ENCODE measurements around the gene CD84. TPM values are rescaled to one million over a fixed set of nuclear protein-coding genes. Genes with fewer than 3 reads are reported as not detected.
"Not testable (repeated sequence)": the region's sequence is repeated elsewhere in the genome, so short reads cannot be mapped to it uniquely, and the experiment has no call there.

The CD84 gene
- total and polyA plus RNA-seq, 2 donors = 5.9 to 10.1 TPM

GRCh38 chr1:160498301-160499065, 80.8 kb downstream of the CD84 start:
- WGBS = 80% methylated on average over 3 of the region's 3 CpGs
- not testable (repeated sequence) for H3K4me1 ChIP-seq (ENCODE audit: control insufficient read depth in 2 of 2, insufficient read depth in 2 of 2, low read length in 2 of 2); H3K27me3 ChIP-seq (ENCODE audit: control insufficient read depth in 2 of 2, insufficient read depth in 1 of 2, low read length in 1 of 2)

GRCh38 chr1:160496334-160496733, 83.0 kb downstream of the CD84 start:
- H3K27me3 ChIP-seq (ENCODE audit: control insufficient read depth in 2 of 2, insufficient read depth in 1 of 2, low read length in 1 of 2) = no peaks in the 10 kb centered on the region
- H3K36me3 ChIP-seq (ENCODE audit: control insufficient read depth in 2 of 2, insufficient read depth in 2 of 2, low read length in 1 of 2) = peaks cover 0 to 2% of the 10 kb centered on the region in 2 donors
- H3K27ac ChIP-seq (ENCODE audit: low read depth in 1 of 2, low read length in 1 of 2) = no peak overlapping the region
- no peak overlapping the region for H3K4me3 ChIP-seq (ENCODE audit: low read length in 2 of 2)
- 97% methylated on average over 4 of the region's 4 CpGs for WGBS
- no peak for DNase-seq (ENCODE audit: low read depth in 6 of 9, low spot score in 9 of 9)
- no peaks in the 10 kb centered on the region for H3K4me1 ChIP-seq (ENCODE audit: control insufficient read depth in 2 of 2, insufficient read depth in 2 of 2, low read length in 2 of 2)
- H3K9me3 ChIP-seq (ENCODE audit: control insufficient read depth in 2 of 2, insufficient read depth in 1 of 2, low read length in 1 of 2) = no peaks in the 10 kb centered on the region

More at GRCh38 chr1:160498301-160499065, 80.8 kb downstream of the CD84 start:
- not testable (repeated sequence) for H3K9me3 ChIP-seq (ENCODE audit: control insufficient read depth in 2 of 2, insufficient read depth in 1 of 2, low read length in 1 of 2); DNase-seq (ENCODE audit: low read depth in 6 of 9, low spot score in 9 of 9); H3K36me3 ChIP-seq (ENCODE audit: control insufficient read depth in 2 of 2, insufficient read depth in 2 of 2, low read length in 1 of 2); H3K4me3 ChIP-seq (ENCODE audit: low read length in 2 of 2); H3K27ac ChIP-seq (ENCODE audit: low read depth in 1 of 2, low read length in 1 of 2)

GRCh38 chr1:160494620-160495019, 84.7 kb downstream of the CD84 start:
- Histone ChIP-seq H3K27me3 (ENCODE audit: control insufficient read depth in 2 of 2, insufficient read depth in 1 of 2, low read length in 1 of 2) (no peaks in the 10 kb centered on the region), H3K27ac (ENCODE audit: low read depth in 1 of 2, low read length in 1 of 2) (no peak overlapping the region), H3K9me3 (ENCODE audit: control insufficient read depth in 2 of 2, insufficient read depth in 1 of 2, low read length in 1 of 2) (no peaks in the 10 kb centered on the region), H3K36me3 (ENCODE audit: control insufficient read depth in 2 of 2, insufficient read depth in 2 of 2, low read length in 1 of 2) (peaks cover 2 to 11% of the 10 kb centered on the region in 2 donors), H3K4me3 (ENCODE audit: low read length in 2 of 2) (no peak overlapping the region), H3K4me1 (ENCODE audit: control insufficient read depth in 2 of 2, insufficient read depth in 2 of 2, low read length in 2 of 2) (no peaks in the 10 kb centered on the region)
- no peak for DNase-seq (ENCODE audit: low read depth in 6 of 9, low spot score in 9 of 9)
- 99% methylated on average over 3 of the region's 3 CpGs for WGBS

GRCh38 chr1:160492617-160493016, 86.7 kb downstream of the CD84 start:
- whole genome bisulfite sequencing = 45% methylated on average over 2 of the region's 2 CpGs
- peaks cover 0 to 3% of the 10 kb centered on the region in 2 donors for H3K4me1 ChIP-seq (ENCODE audit: control insufficient read depth in 2 of 2, insufficient read depth in 2 of 2, low read length in 2 of 2)
- H3K27ac ChIP-seq (ENCODE audit: low read depth in 1 of 2, low read length in 1 of 2) = no peak overlapping the region
- H3K27me3 ChIP-seq (ENCODE audit: control insufficient read depth in 2 of 2, insufficient read depth in 1 of 2, low read length in 1 of 2) = no peaks in the 10 kb centered on the region
- H3K9me3 ChIP-seq (ENCODE audit: control insufficient read depth in 2 of 2, insufficient read depth in 1 of 2, low read length in 1 of 2) = no peaks in the 10 kb centered on the region
- H3K4me3 ChIP-seq (ENCODE audit: low read length in 2 of 2) = no peak overlapping the region
- H3K36me3 ChIP-seq (ENCODE audit: control insufficient read depth in 2 of 2, insufficient read depth in 2 of 2, low read length in 1 of 2) = peaks cover 5 to 11% of the 10 kb centered on the region in 2 donors
- DNase-seq (ENCODE audit: low read depth in 6 of 9, low spot score in 9 of 9) = no peak

- WGBS = 98% methylated on average over 3 of the region's 3 CpGs
- Histone ChIP-seq H3K36me3 (ENCODE audit: control insufficient read depth in 2 of 2, insufficient read depth in 2 of 2, low read length in 1 of 2) (peaks cover 5 to 11% of the 10 kb centered on the region in 2 donors), H3K4me3 (ENCODE audit: low read length in 2 of 2) (no peak overlapping the region), H3K27ac (ENCODE audit: low read depth in 1 of 2, low read length in 1 of 2) (no peak overlapping the region), H3K27me3 (ENCODE audit: control insufficient read depth in 2 of 2, insufficient read depth in 1 of 2, low read length in 1 of 2) (no peaks in the 10 kb centered on the region), H3K4me1 (ENCODE audit: control insufficient read depth in 2 of 2, insufficient read depth in 2 of 2, low read length in 2 of 2) (peaks cover 0 to 3% of the 10 kb centered on the region in 2 donors), H3K9me3 (ENCODE audit: control insufficient read depth in 2 of 2, insufficient read depth in 1 of 2, low read length in 1 of 2) (no peaks in the 10 kb centered on the region)
- no peak for DNase-seq (ENCODE audit: low read depth in 6 of 9, low spot score in 9 of 9)
Measured at GRCh38 chr1:160491981-160492380, 87.3 kb downstream of the CD84 start.

Other genes with a start within 250 kb of the CD84 start
- gene COPA, start 236.2 kb downstream of the CD84 start, total RNA-seq = 80.2 TPM
- gene COPA, start 236.2 kb downstream of the CD84 start, polyA plus RNA-seq = 61.5 TPM
- 22.2 TPM for gene NCSTN, start 236.1 kb downstream of the CD84 start, total RNA-seq
- gene NCSTN, start 236.1 kb downstream of the CD84 start, polyA plus RNA-seq = 40.0 TPM
- gene NHLH1, start 212.4 kb downstream of the CD84 start, total RNA-seq = 0.05 TPM
- gene NHLH1, start 212.4 kb downstream of the CD84 start, polyA plus RNA-seq = 0.43 TPM
- 2.0 TPM for gene VANGL2, start 178.9 kb downstream of the CD84 start, total RNA-seq
- gene VANGL2, start 178.9 kb downstream of the CD84 start, polyA plus RNA-seq = 5.6 TPM
- 11.5 TPM for gene SLAMF6, start 56.2 kb downstream of the CD84 start, total RNA-seq
- gene SLAMF6, start 56.2 kb downstream of the CD84 start, polyA plus RNA-seq = 12.6 TPM
- gene SLAMF1, start 67.5 kb upstream of the CD84 start, total RNA-seq = 46.6 TPM
- 115 TPM for gene SLAMF1, start 67.5 kb upstream of the CD84 start, polyA plus RNA-seq
- 208 TPM for gene CD48, start 132.3 kb upstream of the CD84 start, total RNA-seq
- 157 TPM for gene CD48, start 132.3 kb upstream of the CD84 start, polyA plus RNA-seq
- gene SLAMF7, start 159.8 kb upstream of the CD84 start, total RNA-seq = 6.4 TPM
- gene SLAMF7, start 159.8 kb upstream of the CD84 start, polyA plus RNA-seq = 17.6 TPM
- 25.3 TPM for gene LY9, start 216.7 kb upstream of the CD84 start, total RNA-seq
- gene LY9, start 216.7 kb upstream of the CD84 start, polyA plus RNA-seq = 28.6 TPM